MCF 10A (cell line): ENCODE results near the gene CCDC148. TPM values are rescaled to one million over a fixed set of nuclear protein-coding genes. Genes with fewer than 3 reads are reported as not detected.
A peak's percentile ranks its signal among the peaks of the same experiment; 100 is the strongest.

Experiments used
- BruUV-seq: library from RNA; stranded (reverse); fragments of 400-500 nt; replicated peaks from 2 replicates; lab custom pipeline; 2021; lab: Mats Ljungman, UMichigan
- CTCF ChIA-PET: fragments of 300-600 bp; sonication (Branson Sonifier 250); formaldehyde crosslinking; extraction: SDS; loops from one replicate; lab custom pipeline; 2021; ENCODE audit warnings: antibody characterized with exemption, inconsistent platforms; lab: Yijun Ruan, JAX
- POLR2A ChIA-PET: fragments of 300-600, 350-650 bp; sonication (Branson Sonifier 250); formaldehyde crosslinking; extraction: SDS; loops from one replicate; lab custom pipeline; 2020; ENCODE audit warnings: antibody characterized with exemption, inconsistent platforms; lab: Yijun Ruan, JAX
- DNase-seq: peaks from one replicate; pipeline ENCODE4 v3.0.0-alpha.2; 2018; ENCODE audit not compliant: unreplicated experiment
- H3K27ac Mint-ChIP-seq: one replicate; pipeline ENCODE4 v1.8.0; 2022; ENCODE audit warnings: mild to moderate bottlenecking, low read depth, mixed read lengths; ENCODE audit not compliant: unreplicated experiment
- H3K27me3 Mint-ChIP-seq: one replicate; pipeline ENCODE4 v1.8.0; 2022; ENCODE audit warnings: mixed read lengths; ENCODE audit not compliant: insufficient read depth, unreplicated experiment
- H3K36me3 Mint-ChIP-seq: one replicate; pipeline ENCODE4 v1.8.0; 2022; ENCODE audit warnings: mild to moderate bottlenecking, moderate library complexity, mixed read lengths; ENCODE audit not compliant: insufficient read depth, unreplicated experiment
- H3K4me1 Mint-ChIP-seq: one replicate; pipeline ENCODE4 v1.8.0; 2022; ENCODE audit warnings: mixed read lengths; ENCODE audit not compliant: insufficient read depth, unreplicated experiment
- H3K4me3 Mint-ChIP-seq: one replicate; pipeline ENCODE4 v1.8.0; 2022; ENCODE audit warnings: mild to moderate bottlenecking, moderate library complexity, mixed read lengths; ENCODE audit not compliant: unreplicated experiment
- H3K9me3 Mint-ChIP-seq: one replicate; pipeline ENCODE4 v1.8.0; 2022; ENCODE audit warnings: mixed read lengths; ENCODE audit not compliant: unreplicated experiment
- intact Hi-C: fragments of 100-400 bp; cut with micrococcal nuclease; formaldehyde crosslinking; loops from 2 replicates; pipeline ENCODE4 v1.14.1; 2022
- total RNA-seq: library from RNA; stranded (reverse); gene quantifications from 2 replicates; pipeline ENCODE4 v1.2.3, GENCODE V29; 2022
- TF ChIP-seq, protein P1 (sequence below): fragments of 200-600 bp; IDR thresholded peaks from one replicate; pipeline ENCODE4 v1.8.0; 2022; ENCODE audit warnings: antibody characterized with exemption, mild to moderate bottlenecking; ENCODE audit not compliant: unreplicated experiment

CCDC148 gene
- total RNA-seq, 1 experiment from 2014 or later: 0.51 TPM

DNA sequence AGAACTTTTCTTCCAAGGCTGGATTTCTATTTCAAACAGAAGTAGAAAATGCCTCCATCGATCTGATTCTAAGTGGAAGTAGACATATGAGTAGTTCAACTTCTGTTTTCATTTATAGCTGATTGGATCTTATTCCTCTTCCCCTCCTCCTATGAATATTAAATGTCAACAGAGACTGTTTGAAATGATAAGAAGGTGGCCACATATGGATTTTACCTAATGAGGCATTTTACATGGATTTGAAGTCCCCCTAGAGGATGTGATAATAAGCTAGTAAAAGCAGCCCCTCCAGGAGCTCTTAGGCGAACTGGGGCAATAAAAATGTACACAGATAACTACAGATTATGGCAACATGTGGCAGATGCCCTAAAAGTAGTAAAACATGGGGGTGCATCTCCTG is 283.8 kb downstream of the CCDC148 start:
- ChIA-PET CTCF (interaction anchor here (0.7 to 1.0 kb wide), 3 partner anchors 15 to 19 kb away, joined by 3 to 4 read pairs (median 3); no protein-coding TSS in a partner anchor), POLR2A (no interaction called here)
- TF ChIP-seq, protein P1, sequence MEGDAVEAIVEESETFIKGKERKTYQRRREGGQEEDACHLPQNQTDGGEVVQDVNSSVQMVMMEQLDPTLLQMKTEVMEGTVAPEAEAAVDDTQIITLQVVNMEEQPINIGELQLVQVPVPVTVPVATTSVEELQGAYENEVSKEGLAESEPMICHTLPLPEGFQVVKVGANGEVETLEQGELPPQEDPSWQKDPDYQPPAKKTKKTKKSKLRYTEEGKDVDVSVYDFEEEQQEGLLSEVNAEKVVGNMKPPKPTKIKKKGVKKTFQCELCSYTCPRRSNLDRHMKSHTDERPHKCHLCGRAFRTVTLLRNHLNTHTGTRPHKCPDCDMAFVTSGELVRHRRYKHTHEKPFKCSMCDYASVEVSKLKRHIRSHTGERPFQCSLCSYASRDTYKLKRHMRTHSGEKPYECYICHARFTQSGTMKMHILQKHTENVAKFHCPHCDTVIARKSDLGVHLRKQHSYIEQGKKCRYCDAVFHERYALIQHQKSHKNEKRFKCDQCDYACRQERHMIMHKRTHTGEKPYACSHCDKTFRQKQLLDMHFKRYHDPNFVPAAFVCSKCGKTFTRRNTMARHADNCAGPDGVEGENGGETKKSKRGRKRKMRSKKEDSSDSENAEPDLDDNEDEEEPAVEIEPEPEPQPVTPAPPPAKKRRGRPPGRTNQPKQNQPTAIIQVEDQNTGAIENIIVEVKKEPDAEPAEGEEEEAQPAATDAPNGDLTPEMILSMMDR: no peak
- DNase-seq: no peak
- Mint-ChIP-seq H3K4me3 (no peak overlapping the region), H3K27me3 (peaks cover 35% of the 10 kb centered on the region), H3K9me3 (no peaks in the 10 kb centered on the region), H3K36me3 (no peaks in the 10 kb centered on the region), H3K4me1 (no peaks in the 10 kb centered on the region), H3K27ac (no peak overlapping the region)
- intact Hi-C loops: no loop called here
- no TSS peak for BruUV-seq

DNA sequence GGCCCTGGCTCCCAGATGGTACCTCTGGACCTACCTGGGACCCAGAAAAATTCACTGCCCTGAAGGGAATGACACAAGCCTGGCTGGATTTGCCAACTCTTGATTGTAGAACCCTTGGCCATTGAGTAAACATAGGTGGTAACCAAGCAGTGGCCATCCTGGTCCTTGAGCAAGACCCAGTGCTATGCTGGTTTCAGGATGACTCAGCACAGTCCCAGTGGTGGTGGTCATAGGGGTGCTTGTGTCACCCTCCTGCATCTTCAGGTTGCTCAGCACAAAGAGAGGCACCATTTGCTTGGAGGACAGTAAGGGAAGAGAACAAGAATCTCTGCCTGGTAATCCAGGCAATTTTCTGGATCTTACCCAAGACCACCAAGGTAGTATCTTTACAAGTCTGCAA is 302.0 kb downstream of the CCDC148 start:
- CTCF ChIA-PET: interaction anchor here (1.0 kb wide), 1 partner anchor 12 kb away, joined by 4 read pairs; no protein-coding TSS in a partner anchor
- intact Hi-C loops: no loop called here
- peaks cover 4% of the 10 kb centered on the region for H3K9me3 Mint-ChIP-seq

DNA sequence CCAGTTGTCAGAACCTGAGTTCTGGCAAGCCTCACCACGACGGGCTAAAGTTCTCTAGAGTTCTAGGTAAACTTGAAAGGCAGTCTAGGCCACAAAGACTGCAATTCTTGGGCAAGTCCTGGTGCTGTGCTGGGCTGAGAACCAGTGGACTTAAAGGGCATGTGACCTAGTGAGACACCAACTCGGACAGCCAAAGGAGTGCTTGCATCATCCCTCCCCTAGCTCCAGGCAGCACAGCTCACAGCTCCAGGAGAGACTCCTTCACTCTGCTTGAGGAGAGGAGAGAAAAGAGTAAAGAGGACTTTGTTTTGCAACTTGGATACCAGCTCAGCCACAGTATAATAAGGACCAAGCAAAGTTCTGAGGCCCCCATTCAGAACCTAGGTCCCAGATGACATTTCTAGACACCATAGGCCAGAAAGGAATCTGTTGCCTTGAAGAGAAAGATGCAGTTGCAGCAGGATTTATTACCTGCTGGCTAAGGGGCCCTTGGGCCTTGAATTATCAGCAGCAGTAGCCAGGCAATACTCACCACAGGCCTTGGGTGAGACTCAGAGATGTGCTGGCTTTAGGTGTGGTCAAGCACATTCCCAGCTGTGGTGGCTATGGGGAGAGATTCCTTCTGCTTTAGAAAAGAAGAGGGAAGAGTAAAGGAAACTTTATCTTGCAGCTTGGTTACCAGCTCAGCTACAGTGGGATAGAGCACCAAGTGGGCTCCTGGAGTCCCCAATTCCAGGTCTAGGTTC is 303.1 kb downstream of the CCDC148 start:
- peak; percentile 7 for DNase-seq
- Mint-ChIP-seq H3K36me3 (no peaks in the 10 kb centered on the region), H3K9me3 (peaks cover 10% of the 10 kb centered on the region), H3K27me3 (peaks cover 16% of the 10 kb centered on the region), H3K4me3 (no peak overlapping the region), H3K27ac (no peak overlapping the region), H3K4me1 (no peaks in the 10 kb centered on the region)
- TF ChIP-seq, protein P1: no peak
- no TSS peak for BruUV-seq
- CTCF ChIA-PET: no interaction called here
- POLR2A ChIA-PET: no interaction called here
- intact Hi-C loops: no loop called here

More for the DNA sequence above, 302.0 kb downstream of the CCDC148 start:
- no peaks in the 10 kb centered on the region for H3K4me1 Mint-ChIP-seq
- DNase-seq: no peak
- TF ChIP-seq, protein P1: no peak
- BruUV-seq: no TSS peak
- H3K36me3 Mint-ChIP-seq: no peaks in the 10 kb centered on the region
- POLR2A ChIA-PET: no interaction called here
- H3K27ac Mint-ChIP-seq: no peak overlapping the region
- H3K27me3 Mint-ChIP-seq: peaks cover 11% of the 10 kb centered on the region
- no peak overlapping the region for H3K4me3 Mint-ChIP-seq

DNA sequence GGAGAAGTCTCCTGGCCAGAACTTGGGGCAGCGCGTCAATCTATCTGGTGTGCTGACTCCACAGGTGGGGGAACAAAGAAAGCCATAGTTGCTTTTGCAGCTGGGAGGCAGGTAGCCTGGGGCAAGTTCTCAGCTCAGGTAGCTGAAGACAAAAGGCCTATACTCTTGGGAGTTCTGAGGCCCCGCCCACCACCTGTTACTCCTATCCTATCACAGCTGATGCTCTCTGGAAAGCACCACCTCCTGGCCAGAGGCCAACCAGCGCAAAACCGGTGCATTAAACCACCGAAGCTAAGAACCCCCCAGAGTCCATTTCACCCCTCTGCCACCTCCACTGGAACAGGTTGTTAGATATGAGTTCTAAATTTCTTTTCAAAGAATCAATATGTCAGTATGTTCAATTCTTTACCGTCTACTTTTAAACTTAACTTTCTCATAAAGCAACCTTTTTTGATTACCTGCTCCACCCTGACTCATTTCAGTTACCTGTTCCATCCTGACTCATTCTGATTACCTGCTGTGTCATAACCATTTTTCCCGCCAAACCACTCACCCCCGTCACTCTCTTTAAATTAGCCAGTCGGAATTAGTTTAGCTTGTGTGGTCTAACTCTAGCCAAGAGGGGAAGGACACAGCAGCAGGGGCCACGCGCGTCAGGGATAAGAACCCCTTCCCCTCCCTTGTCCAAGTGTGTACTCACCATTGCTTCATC is 311.5 kb downstream of the CCDC148 start:
- no TSS peak for BruUV-seq
- Mint-ChIP-seq H3K9me3 (peaks cover 16% of the 10 kb centered on the region), H3K4me1 (no peaks in the 10 kb centered on the region), H3K27ac (no peak overlapping the region), H3K36me3 (no peaks in the 10 kb centered on the region), H3K4me3 (no peak overlapping the region), H3K27me3 (peaks cover 36% of the 10 kb centered on the region)
- peak; percentile 15 for DNase-seq
- intact Hi-C loops: no loop called here
- TF ChIP-seq, protein P1: no peak
- CTCF ChIA-PET: interaction anchor here (0.6 kb wide), 1 partner anchor 41 kb away, joined by 3 read pairs; no protein-coding TSS in a partner anchor
- POLR2A ChIA-PET: interaction anchor here (0.6 to 0.7 kb wide), 2 partner anchors 12 to 625 kb away, joined by 3 read pairs; no protein-coding TSS in a partner anchor
